Upper lobe of right lung (tissue), 1 donor: ENCODE results near the gene ZC3H7B. TPM values are rescaled to one million over a fixed set of nuclear protein-coding genes. Genes with fewer than 3 reads are reported as not detected.
A peak's percentile ranks its signal among the peaks of the same experiment; 100 is the strongest.

Experiments
- ATAC-seq: fragments of 200-7000 bp; cut with Tn5 transposase; one replicate; pipeline ENCODE4 v1.9.1; 2020; ENCODE audit warnings: mild to moderate bottlenecking, moderate library complexity
- DNase-seq: peaks from one replicate; pipeline ENCODE4 v3.0.0-alpha.2; 2020
- H3K27ac ChIP-seq: fragments of 200-600 bp; one replicate; pipeline ENCODE4 v1.8.0; 2022
- H3K27me3 ChIP-seq: fragments of 200-600 bp; one replicate; pipeline ENCODE4 v1.8.0; 2022; ENCODE audit warnings: mild to moderate bottlenecking
- H3K36me3 ChIP-seq: fragments of 200-600 bp; one replicate; pipeline ENCODE4 v1.8.0; 2022
- H3K4me1 ChIP-seq: fragments of 200-600 bp; one replicate; pipeline ENCODE4 v1.8.0; 2022
- H3K4me3 ChIP-seq: fragments of 200-600 bp; one replicate; pipeline ENCODE4 v1.8.0; 2022; ENCODE audit warnings: mild to moderate bottlenecking
- H3K9me3 ChIP-seq: fragments of 200-600 bp; one replicate; pipeline ENCODE4 v1.8.0; 2022
- CTCF ChIP-seq: fragments of 200-600 bp; IDR thresholded peaks from one replicate; pipeline ENCODE4 v1.8.0; 2022; ENCODE audit warnings: antibody characterized with exemption
- intact Hi-C: fragments of 100-400 bp; cut with DNase I; formaldehyde crosslinking; loops from one replicate; pipeline ENCODE4 v1.11.0; 2022
- total RNA-seq: library from RNA; stranded (reverse); fragmentation: NEBNext Ultra II Directional; extraction: Animal tissue kit (Norgen Biotek cat#: 25700); gene quantifications from one replicate; pipeline ENCODE4 v1.2.1, GENCODE V29; 2021
- donor health status: DM: no; HTN: yes; CAD: no; lungs with severe emphysema.

The ZC3H7B gene
- total RNA-seq, 1 donor from 2014 or later, result 70.3 TPM

- Histone ChIP-seq H3K9me3 (no peaks in the 10 kb centered on the region), H3K27me3 (no peaks in the 10 kb centered on the region), H3K36me3 (peaks cover 43% of the 10 kb centered on the region), H3K4me1 (peaks cover 30% of the 10 kb centered on the region), H3K27ac (no peak overlapping the region), H3K4me3 (no peak overlapping the region)
- no peak for ATAC-seq
- intact Hi-C loops, result no loop called here
- no peak for TF ChIP-seq CTCF
- no peak for DNase-seq
Measured at GRCh38 chr22:41284465-41284864, 16.9 kb upstream of the ZC3H7B start.

GRCh38 chr22:41285441-41285819 lies 15.9 kb upstream of the ZC3H7B start:
- peaks cover 33% of the 10 kb centered on the region for H3K36me3 ChIP-seq
- ATAC-seq, result peak; percentile 30
- peaks cover 33% of the 10 kb centered on the region for H3K4me1 ChIP-seq
- TF ChIP-seq CTCF, result no peak
- intact Hi-C loops, result no loop called here
- peak; percentile 76 for DNase-seq
- no peaks in the 10 kb centered on the region for H3K27me3 ChIP-seq
- no peaks in the 10 kb centered on the region for H3K9me3 ChIP-seq
- H3K27ac ChIP-seq, result peak overlapping the region; percentile 72
- H3K4me3 ChIP-seq, result peak overlapping the region; percentile 86

GRCh38 chr22:41285820-41286638 lies 15.3 kb upstream of the ZC3H7B start, which contains the start of gene RANGAP1:
TSS of gene RANGAP1 (minus strand) at chr22:41286187. CDS start at chr22:41281044, 5,143 bp downstream.
- peak within 1 kb of the TSS; percentile 86 for H3K4me3 ChIP-seq
- no peaks in the 10 kb centered on the region for H3K27me3 ChIP-seq
- peak; percentile 99 for DNase-seq
- intact Hi-C loops, result no loop called here
- peaks cover 29% of the 10 kb centered on the region for H3K36me3 ChIP-seq
- H3K9me3 ChIP-seq, result no peaks in the 10 kb centered on the region
- peak; percentile 99 for ATAC-seq
- peak; percentile 33 for TF ChIP-seq CTCF
- peaks cover 37% of the 10 kb centered on the region for H3K4me1 ChIP-seq
- peak within 1 kb of the TSS; percentile 88 for H3K27ac ChIP-seq

GRCh38 chr22:41286639-41287091 lies 14.7 kb upstream of the ZC3H7B start:
- Histone ChIP-seq H3K27ac (peak overlapping the region; percentile 88), H3K27me3 (no peaks in the 10 kb centered on the region), H3K36me3 (peaks cover 28% of the 10 kb centered on the region), H3K4me1 (peaks cover 37% of the 10 kb centered on the region), H3K4me3 (peak overlapping the region; percentile 86), H3K9me3 (no peaks in the 10 kb centered on the region)
- ATAC-seq (peak; percentile 6), DNase-seq (no peak)
- intact Hi-C loops, result no loop called here
- no peak for TF ChIP-seq CTCF

GRCh38 chr22:41288245-41288946 lies 12.9 kb upstream of the ZC3H7B start:
- no peaks in the 10 kb centered on the region for H3K9me3 ChIP-seq
- intact Hi-C loops, result no loop called here
- no peak overlapping the region for H3K4me3 ChIP-seq
- TF ChIP-seq CTCF, result no peak
- DNase-seq (no peak), ATAC-seq (no peak)
- no peaks in the 10 kb centered on the region for H3K27me3 ChIP-seq
- H3K4me1 ChIP-seq, result peaks cover 37% of the 10 kb centered on the region
- H3K36me3 ChIP-seq, result peaks cover 11% of the 10 kb centered on the region
- peak overlapping the region; percentile 88 for H3K27ac ChIP-seq
